OCI-M1 (cell line): Measurements from ENCODE around the gene TLDC2.
"Not testable (repeated sequence)": the region's sequence is repeated elsewhere in the genome, so short reads cannot be mapped to it uniquely, and the experiment has no call there.

Source experiments
- DNase-seq: peaks from one replicate; lab custom pipeline; 2025; lab: John Stamatoyannopoulos, UW

TLDC2 gene

DNA sequence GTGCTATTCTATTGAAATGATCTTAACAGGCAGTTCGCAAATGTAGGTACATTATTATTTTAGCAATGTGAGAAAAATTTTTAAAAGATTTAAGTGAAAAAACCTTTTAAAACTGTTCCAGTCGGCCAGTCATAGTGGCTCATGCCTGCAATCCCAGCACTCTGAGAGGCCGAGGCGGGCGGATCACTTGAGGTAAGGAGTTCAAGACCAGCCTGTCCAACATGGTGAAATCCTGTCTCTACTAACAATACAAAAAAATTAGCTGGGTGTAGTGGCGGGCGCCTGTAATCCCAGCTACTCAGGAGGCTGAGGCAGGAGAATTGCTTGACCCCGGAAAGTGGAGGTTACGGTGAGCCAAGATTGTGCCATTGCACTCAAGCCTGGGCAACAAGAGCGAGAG is 29.6 kb downstream of the TLDC2 start:
- not testable (repeated sequence) for DNase-seq

DNA sequence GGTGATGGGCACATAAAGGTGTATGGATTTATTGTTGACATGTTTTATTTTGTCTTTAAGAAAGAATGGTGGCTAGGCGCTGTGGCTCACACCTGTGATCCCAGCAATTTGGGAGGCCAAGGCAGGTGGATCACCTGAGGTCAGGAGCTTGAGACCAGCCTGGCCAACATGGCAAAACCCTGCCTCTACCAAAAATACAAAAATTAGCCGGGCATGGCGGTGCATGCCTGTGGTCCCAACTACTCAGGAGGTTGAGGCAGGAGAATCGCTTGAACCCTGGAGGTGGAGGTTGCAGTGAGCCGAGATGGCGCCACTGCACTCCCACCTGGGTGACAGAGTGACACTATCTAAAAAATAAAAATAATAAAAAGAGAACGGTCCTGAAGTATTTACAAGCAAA is 30.1 kb downstream of the TLDC2 start:
- not testable (repeated sequence) for DNase-seq

DNA sequence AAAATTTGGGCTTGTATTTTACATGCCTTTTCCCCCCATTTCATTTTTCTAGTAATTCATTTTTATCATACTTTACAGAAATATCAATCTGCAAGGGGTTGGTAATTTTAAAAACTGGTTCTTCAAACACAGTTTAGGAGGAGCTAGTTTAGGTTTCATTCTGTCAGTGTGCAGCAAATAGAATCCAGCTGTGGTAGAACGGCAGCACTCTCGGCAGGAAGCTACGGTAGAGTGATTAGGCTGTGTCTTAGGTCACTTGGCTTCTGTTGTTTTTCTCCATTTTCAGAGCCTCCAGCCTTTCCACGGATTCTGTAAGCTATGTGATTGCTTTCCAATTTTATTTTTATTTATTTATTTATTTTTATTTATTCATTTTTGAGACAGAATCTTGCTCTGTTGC is 32.7 kb downstream of the TLDC2 start:
- no peak for DNase-seq

DNA sequence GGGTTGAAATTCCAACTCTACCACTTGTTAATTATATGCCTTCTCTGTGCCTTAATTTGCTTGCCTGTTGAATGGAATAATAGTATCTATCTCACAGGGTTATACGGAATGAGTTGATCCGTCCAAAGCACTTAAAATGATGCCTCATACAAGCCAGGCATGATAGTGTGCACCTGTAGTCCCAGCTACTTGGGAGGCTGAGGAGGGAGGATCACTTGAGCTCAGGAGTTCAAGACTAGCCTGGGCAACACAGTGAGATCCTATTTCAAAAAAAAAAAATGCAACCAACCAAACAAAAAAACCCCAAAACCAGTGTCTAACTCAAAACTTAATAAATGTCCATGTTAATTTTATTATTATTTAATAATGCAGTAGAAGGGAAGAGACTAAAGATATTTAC is 40.3 kb downstream of the TLDC2 start:
- DNase-seq, result no peak

DNA sequence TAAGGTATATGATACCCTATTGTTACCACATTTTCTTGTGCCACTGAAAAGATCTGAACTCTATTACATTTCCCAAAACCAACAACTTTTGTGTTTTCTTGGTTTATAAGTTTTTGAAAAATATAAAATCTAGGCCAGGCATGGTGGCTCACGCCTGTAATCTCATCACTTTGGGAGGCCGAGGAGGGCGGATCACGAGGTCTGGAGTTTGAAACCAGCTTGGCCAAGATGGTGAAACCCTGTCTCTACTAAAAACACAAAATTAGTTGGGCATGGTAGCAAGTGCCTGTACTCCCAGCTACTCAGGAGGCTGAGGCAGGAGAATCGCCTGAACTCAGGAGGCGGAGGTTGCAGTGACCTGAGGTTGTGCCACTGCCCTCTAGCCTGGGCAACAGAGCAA is 41.3 kb downstream of the TLDC2 start:
- no peak for DNase-seq

DNA sequence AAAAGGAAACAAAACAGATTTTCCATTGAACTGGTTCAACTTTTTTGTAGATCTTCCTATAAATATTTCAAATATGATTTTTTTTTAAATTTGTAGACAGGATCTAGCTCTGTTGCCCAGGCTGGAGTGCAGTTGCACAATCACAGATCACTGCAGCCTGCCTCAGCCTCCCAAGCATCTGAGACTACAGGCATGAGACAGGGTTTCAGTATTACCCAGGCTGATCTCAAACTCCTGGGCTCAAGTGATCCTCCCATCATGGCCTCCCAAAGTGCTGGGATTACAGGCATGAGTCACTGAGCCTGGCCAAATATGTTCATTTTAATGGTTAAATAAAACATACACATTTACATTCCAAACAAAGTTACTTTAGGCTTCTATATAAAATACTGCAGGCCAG is 42.0 kb downstream of the TLDC2 start:
- DNase-seq, result no peak

DNA sequence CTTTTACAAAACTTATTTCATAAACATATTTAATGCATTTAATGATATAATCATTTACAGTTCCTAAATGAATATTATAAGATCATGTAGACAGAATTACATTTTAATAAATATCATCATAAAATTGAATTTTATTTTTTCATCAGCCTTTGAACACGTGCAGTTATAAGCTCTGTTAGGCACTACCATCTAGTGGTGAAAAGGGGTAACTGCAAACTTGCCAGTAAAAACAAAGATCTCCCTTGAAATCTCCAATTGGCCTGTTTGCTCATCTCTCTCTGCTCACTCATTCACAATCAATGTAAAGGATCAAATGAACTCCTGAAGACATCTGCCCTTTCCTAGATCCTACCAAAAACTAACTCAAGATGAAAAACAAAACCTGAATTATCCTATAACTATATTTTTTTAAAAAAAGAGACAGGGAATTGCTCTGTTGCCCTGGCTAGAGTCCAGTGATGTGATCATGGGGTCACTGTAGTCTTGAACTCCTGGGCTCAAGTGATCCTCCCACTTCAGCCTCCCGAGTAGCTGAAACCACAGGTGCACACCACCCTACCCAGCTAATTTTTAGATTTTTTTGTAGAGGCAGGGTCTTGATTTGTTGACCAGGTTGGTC is 43.9 kb downstream of the TLDC2 start:
- peak; percentile 77 for DNase-seq

DNA sequence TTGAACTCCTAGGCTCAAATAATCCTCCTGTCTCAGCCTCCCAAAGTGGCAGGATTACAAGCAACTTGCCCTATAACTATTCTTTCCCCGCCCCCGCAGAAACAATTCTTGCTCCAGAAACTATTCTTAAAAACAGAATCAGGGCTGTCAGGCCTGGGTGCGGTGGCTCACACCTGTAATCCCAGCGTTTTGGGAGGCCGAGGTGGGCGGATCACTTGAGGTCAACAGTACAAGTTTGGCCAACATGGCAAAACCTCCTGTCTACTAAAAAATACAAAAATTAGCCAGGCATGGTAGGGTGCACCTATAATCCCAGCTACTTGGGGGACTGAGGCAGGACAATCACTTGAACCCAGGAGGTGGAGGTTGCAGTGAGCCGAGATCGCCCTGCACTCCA is 44.4 kb downstream of the TLDC2 start:
- no peak for DNase-seq

DNA sequence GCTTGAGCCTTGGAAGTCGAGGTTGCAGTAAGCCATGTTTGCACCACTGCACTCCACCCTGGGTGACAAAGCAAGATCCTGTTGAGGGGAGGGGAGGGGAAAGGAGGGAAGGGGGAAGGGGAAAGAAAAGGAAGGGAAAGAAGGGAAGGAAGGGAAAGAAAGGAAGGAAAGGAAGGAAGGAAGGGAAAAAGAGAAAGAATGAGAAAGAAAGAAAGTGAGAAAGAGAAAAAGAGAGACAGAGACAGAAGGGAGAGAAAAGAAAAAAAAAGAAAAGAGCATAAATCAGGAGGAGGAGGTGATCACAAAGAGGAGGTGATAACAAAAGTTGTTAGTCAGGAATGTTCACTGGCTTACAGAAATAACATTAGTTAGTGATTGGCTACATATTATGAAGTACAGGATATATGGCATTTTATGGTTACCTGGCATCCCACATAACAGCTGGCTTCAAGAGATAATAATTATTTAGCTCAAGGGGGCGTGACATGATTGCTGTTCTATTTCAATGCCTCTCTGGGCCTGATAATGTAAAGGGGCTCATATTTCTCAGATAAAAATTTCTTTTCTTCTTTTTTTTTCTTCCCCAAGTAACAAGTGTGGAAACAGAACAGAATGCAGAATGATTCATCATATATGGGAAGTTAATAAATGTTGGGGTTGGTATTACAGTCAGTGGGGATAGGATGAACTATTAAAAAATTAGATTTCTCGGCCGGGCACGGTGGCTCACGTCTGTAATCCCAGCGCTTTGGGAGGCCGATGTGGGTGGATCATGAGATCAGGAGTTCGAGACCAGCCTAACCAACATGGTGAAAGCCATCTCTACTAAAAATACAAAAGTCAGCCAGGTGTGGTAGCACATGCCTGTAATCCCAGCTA is 48.5 kb downstream of the TLDC2 start:
- DNase-seq, result peak; percentile 76

DNA sequence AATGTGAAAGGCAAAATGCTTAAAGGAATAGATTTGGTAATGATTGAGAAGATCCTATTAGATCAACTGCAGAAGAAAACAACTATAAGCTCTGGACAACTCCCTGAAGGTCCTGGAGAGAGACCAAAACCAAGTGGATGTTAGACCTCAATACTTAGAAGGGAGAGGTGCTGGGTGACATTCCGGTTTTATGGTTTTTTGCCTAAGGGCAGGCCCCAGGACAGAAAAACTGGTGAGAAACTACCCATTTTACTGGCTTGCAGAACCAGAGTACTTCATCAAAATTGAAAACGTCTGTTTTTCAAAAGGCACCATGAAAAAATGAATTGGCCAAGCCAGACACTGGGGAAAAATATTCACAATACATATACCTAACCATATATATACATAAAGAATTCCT is 49.3 kb downstream of the TLDC2 start:
- DNase-seq, result no peak

DNA sequence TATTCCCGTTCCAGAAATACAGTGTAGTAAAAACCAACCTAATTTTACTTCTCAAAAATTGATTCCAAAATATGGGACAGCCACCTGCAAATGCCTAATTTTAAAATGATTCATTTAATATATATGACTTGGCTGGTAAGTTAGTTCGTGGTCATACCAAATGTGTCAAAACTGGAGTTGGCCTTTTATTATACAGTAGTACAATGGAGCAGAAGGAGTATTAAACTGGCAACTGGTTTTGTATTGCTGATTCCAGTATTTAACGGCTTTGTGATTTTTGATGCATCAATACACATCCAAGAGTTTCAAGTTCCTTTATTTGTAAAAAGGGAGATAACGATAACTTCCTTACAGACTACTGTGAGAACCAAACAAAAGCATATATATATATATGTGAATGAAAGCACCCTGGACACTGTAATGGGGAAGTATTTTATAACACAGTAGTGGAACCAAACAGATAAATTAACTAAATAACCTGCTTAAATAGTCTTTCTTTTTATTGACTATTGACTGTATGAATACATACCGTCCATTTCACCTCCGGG is 50.8 kb downstream of the TLDC2 start:
- DNase-seq, result no peak

DNA sequence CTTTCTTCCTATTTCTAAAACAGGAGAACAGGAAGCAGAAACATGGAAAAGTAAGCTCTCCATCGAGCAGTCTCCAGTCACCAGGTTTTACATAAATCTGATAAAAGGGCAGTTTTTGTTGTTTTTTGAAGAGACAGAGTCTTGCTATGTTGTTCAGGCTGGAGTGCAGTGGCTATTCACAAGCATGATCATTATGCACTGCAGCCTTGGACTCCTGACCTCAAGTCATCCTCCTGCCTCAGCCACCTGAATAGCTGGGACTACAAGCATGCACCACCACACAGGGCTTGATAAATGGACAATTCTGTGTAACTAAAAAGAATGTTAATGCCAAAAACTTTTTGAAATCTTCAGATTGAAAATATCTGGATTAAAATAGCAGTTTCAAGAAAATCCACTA is 51.8 kb downstream of the TLDC2 start:
- DNase-seq, result no peak

DNA sequence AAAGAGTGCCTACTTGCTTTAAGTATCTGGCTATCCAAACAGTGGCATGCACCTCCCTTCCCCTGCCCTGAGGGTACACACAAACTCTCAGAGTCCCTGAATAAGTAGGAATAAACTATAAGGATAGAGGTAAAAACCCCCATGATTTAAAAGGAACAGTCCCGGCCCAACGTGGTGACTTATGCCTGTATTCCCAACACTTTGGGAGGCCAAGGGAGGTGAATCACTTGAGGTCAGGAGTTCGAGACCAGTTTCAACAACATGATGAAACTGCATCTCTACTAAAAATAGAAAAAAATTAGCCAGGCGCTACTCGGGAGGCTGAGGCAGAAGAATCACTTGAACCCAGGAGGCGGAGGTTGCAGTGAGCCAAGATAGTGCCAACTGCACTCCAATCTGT is 53.4 kb downstream of the TLDC2 start:
- DNase-seq, result no peak

DNA sequence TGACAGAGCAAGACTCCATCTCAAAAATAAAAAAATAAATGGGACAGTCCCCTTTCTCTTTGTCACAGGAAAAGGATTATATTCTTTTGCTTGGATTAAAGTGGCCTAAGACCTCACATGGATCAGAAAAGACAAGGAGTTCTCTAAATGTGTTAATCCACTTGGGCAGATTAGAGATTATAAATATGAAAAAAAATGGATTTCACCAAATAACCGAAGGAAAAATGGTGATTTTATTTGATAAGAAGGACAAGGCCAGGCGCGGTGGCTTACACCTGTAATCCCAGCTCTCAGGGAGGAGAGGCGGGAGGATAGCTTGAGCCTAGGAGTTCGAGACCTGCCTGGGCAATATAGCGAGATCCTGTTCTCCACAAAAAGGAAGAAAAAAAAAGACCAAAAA is 53.8 kb downstream of the TLDC2 start:
- no peak for DNase-seq

DNA sequence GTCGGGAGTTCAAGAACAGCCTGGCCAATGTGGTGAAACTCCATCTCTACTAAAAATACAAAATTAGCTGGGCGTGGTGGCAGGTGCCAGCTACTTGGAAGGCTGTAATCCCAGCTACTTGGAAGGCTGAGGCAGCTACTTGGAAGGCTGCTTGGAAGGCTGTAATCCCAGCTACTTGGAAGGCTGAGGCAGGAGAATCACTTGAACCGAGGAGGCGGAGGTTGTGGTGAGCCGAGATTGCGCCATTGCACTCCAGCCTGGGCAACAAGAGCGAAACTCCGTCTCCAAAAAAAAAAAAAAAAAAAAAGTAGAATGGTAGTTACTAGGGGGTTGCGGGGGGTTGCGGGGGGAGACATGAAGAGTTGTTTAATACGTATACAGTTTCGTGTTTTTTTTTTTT is 56.1 kb downstream of the TLDC2 start:
- DNase-seq, result not testable (repeated sequence)

DNA sequence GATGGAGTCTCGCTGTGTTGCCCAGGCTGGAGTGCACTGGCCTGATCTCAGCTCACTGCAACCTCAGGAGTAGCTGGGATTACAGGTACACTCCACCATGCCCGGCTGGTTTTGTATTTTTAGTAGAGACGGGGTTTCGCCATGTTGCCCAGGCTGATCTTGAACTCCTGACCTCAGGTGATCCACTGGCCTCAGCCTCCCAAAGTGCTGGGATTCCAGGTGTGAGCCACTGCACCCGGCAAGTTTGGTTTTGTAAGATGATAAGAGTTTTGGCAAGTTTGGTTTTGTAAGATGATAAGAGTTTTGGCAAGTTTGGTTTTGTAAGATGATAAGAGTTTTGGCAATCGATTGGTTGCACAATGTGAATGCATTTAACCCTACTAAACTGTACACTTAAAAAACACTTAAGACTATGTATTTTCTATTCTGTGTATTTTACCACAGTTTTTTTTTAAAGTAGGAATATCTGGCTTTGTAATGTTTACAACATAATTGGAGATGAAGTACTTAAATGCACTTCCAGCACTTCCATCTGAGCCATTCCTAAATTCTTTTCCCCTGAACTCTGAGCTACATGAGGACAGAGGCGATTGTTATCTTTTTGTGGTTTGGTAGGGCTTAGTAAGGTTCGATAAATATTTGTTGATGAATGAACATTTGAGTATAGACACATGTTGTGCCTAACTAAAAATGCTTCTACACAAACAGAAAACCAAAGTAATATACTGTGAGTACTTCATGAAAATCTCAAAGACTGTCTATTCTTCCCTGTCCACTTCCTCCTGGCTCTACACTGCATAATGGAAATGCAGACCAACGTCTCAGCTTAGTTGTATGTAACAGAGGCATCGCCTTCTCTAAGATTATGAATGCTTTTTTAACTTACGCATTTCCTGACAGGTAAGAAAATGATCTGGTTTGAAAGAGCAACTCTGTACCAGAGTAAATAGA is 56.8 kb downstream of the TLDC2 start:
- DNase-seq, result peak; percentile 40

DNA sequence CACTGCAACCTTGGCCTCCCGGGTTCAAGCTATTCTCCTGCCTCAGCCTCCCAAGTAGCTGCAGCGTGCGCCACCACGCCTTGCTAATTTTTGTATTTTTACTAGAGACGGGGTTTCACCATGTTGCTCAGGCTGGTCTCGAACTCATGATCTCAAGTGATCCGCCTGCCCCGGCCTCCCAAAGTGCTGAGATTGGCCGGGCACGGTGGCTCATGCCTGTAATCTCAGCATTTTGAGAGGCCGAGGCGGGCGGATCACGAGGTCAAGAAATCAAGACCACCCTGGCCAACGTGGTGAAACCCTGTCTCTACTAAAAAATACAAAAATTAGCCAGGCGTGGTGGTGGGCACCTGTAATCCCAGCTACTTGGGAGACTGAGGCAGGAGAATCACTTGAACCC is 57.6 kb downstream of the TLDC2 start:
- DNase-seq, result not testable (repeated sequence)

DNA sequence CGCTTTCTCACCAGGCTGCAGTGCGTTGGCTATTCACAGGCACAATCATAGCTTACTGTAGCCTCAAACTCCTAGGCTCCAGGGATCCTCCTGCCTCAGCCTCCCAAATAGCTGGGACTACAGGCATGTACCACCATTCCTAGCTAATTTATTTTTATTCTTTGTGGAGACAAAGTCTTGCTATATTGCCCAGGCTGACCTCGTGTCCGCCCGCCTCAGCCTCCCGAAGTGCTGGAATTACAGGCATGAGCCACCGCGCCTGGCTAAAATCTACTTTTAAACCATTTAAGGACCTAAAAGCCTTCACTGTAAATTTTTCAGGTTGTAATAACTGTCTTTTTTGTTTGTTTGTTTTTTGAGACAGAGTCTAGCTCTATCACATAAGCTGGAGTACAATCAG is 60.4 kb downstream of the TLDC2 start:
- no peak for DNase-seq

DNA sequence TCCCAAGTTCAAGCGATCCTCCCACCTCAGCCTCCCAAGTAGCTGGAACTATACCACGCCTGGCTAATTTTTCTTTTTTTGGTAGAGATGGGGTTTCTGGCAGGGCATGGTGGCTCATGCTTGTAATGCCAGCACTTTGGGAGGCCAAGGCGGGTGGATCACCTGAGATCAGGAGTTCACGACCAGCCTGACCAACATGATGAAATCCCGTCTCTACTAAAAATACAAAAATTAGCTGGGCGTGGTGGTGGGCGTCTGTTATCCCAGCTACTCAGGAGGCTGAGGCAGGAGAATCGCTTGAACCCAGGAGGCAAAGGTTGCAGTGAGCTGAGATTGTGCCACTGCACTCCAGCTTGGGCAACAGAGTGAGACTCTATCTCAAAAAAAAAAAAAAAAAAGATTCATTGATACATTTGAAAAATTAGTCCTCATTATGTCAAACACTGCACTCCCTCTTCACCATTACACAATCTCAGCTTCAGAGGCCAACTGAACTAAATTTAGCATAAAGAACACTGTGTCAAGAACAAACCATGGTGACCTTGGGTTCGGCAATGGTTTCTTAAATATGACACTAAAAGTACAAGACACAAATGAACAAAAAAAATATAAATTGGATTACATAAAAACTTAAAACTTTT is 60.9 kb downstream of the TLDC2 start:
- not testable (repeated sequence) for DNase-seq

DNA sequence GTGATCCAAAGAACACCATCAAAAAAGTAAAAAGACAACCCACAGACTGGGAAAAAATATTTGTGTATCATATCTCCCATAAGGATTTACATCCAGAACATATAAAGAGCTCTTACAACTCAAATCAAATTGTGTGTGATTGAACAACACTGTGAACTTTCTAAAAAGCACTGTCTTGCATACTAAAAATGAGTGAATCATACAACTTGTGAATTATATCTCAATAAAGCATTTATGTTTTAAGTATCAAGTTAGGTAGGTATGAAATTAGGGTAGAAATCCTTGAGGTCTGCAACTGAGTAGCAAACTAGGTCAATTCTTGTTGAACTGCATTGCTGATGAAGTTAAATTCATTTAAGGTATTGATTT is 61.4 kb downstream of the TLDC2 start:
- no peak for DNase-seq

DNA sequence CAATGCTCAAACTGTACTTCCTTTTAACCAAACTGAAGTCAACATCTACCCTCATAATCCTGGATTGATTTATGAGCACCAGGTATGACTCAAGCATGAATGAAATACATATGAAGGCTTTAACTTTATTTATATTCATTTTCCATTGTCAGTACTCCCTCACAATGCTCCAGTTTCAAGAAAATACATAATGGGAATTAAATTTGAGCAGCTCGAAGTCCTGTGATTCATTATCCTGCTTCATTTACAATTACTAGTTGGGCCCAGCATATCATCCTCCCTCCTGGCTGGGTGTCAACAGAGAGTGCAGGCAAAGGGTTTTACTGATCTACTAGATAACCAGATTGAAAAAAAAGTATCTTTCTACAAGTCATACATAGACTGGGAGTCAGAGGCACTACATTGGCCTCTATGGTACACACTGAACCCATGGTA is 65.5 kb downstream of the TLDC2 start:
- peak; percentile 6 for DNase-seq
